Brain pericyte (primary cell): Measurements from ENCODE around the gene GLYATL1.
A peak's percentile ranks its signal among the peaks of the same experiment; 100 is the strongest.

Experiments used
- DNase-seq: peaks from one replicate; pipeline ENCODE4 v3.0.0-alpha.2; 2012; ENCODE audit warnings: low read depth, low spot score

The GLYATL1 gene

DNA sequence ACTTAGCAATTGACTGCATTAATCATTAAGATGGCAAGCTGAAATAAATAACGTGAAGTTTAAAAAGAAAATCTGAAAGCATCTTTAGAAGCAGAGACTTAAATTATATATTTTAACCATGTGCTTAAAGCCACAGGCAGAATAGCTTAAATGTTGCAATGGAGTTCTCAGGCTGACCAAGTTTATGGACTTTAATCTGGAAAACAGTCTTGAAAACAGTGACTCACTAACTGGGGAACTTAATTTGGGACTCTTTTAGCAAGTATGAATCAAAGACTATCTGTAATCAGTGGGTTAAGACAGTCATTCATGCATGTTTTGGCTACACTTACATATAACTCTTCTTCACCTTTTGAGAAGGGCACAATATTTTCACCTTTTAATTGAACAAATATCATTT, 12.6 kb upstream of the GLYATL1 start:
- DNase-seq: no peak

DNA sequence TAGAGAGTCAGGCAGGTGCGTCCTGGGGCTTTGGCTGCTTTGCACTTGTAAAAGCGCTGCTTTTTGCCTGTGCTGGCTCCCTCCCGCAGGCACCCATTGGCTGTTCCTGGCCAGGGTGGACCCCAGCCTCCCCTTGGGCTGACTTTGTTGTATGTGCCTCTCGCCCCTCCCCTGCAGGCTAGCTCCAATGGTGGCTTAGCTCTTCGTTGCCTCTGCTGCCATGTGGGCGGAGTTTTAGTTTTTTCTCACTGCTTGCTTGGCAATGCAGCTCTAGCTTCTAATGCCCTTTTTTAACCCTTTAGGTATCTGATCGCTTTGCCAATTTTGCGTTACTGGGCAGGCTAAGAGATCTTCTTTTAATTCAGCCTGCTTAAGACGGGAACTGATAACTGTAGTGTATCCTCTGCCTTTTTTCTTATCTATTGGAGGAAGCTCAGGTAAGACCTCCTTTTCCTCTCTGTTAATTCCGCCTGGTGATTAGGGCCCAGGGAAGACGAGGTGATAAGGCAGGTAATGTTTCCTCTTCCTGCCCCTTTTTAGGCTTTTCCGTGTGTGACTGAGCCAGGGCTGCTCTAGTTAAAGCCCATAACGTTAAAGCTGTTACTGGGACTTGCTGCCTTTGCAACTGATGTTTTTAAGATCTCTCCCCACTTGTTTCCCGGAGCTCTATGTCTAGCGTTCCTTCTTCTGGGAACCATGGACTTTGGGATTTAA, 11.7 kb upstream of the GLYATL1 start:
- no peak for DNase-seq

DNA sequence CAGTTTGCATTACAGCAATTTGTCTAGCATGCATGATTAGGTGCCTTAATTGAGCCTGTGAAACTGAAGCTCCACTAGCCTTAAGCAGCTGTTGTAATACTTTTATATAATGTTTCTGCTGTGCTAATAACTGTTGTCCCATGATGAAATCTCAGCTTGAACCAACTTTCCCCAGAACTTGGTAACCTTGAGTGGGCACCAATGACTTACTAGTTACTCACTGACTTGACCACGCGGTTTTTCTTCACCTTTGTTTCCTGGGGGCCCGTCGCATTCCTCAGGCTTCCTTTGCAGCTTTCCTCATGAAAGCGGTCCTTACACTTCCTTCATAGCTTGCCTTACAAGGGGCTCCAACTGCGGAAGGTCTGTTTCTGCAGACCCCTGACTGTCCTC, 11.2 kb upstream of the GLYATL1 start:
- DNase-seq: no peak

DNA sequence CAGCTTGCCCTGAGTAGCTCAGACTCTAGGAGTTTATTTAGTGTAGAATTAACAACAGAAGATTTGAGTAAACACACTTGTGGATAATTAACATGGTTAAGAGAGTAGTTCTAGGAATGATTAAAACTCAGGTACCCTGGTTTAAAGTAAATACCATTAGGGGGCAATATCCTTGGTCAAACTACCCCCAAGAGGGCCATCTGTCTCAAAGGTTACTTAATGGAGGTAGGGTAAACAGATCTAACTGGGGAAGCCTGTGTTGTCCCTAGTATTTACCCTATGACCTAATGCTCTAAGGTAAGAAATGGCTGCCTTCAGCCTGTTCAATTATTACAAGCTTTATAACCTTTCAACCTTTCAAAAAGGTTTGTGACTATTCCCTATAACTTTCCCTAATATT, 10.6 kb upstream of the GLYATL1 start:
- DNase-seq: no peak

DNA sequence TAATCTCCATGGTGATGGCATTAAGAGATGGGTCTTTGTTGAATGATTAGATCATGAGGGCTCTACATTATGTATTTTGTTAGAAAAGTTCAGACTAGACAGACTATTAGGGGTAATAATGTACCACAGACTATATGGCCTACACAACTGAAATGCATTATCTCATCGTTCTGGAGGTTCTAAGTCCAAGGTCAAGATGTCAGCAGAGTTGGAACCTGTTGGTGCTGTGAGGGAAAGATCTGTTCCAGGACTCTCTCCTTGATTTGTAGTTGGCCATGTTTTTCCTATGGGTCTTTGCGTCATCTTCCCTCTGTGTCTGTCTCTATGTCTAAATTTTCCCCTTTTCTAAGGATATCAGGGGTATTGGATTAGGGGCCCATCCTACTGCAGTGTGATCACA, 8.4 kb upstream of the GLYATL1 start:
- DNase-seq: no peak

DNA sequence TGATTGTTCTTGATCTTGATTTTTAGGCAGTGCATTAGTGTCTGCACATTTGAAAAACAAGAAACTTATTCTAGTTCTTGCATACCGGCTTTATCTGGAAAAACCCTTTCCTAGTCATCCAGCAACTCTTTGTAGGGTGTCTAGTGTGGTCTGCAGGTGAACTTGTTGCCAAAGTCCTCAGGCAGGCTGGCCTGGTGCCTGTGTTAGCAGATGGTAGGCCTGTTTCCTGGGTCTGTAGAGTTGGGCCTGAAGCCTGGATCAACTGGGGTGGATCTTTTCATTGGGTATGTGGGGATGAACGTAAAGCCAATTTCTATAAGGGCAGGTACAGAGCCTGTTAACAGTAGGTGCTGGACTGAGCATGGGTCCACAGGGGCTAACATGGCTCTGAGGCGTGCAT, 5.6 kb upstream of the GLYATL1 start:
- no peak for DNase-seq

DNA sequence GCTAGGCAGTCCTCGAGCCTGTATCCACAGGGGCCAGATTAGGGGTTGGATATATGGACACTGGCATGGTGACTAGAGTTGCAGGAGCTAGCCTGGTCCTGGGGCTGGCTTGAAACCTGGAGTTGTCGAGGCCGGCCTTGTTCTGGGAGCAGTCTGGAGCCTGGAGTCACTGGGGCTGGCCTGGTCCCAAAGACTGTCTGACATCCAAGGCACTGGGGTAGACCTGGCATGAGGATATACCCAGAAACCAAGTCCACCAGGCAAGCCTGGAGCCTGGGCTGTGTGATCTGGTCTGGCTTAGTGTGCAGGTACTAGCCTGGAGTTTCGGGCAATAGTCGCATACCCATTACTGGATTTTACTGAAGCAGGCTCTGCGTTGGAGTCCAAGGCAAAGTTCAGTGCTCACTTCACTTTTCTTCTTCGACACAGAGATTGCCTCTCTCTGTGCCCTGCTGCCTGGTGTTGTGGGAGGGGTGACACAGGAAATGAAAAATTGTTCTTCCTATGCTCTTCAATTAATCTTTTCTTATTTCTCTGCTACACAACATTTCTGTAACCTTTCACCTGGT, 4.3 kb upstream of the GLYATL1 start:
- DNase-seq: no peak

DNA sequence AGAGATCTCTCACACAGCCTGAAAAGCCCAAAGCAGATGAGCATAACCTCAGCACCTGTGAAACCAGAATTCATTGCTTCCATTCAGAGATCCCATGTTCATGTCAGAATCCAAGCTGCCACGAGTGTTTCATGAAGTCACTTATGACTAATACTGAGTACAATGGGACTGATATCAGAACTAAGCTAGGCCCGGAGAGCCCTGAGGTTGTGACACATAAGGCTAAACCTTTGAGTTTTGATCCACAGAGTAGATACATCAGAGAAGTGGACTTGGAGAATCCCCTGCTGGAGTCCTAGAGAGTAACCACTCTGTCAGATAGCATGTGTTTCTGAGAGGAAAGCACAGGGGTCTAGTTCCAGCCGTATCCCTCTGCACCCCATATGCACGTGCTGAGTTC, 890 bp upstream of the GLYATL1 start:
- no peak for DNase-seq

DNA sequence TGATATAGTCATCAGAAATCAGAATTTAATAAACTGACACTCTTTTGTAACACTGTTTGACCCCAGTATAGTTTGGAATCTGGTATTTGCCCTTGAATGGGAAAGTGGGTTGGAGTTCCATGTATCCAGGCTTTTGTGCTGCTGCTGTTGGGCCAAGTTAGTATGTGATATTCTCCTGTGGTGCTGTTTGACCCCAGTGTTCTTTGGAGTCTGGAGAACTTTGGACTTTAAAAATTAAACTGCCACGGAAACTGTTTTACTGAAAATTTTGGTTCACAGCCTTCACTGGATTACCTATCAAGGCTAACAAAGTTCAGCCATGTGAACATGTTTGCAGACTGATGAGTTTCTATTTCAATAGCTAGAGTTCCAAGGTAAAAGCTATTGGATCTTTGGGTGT, 740 bp downstream of the GLYATL1 start:
- no peak for DNase-seq

DNA sequence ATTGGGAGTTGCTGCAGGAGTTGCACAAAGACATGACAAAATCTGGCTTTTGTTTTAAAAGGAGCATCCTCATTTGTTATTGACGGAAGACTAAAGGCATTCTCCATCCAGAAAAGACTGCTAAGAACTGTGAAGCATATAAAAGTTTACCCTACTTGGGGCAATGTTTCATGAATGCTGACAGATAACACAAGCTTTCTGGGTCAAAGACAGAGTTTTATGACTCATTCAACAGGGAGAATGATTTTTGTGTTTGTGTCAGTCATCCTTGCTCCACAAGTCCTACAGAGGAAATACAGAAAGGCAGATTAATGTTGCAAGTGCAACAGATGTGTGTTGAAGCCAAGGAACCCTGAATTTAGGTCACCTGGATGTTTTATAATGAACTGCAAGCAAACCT, 2.5 kb downstream of the GLYATL1 start:
- DNase-seq: no peak

DNA sequence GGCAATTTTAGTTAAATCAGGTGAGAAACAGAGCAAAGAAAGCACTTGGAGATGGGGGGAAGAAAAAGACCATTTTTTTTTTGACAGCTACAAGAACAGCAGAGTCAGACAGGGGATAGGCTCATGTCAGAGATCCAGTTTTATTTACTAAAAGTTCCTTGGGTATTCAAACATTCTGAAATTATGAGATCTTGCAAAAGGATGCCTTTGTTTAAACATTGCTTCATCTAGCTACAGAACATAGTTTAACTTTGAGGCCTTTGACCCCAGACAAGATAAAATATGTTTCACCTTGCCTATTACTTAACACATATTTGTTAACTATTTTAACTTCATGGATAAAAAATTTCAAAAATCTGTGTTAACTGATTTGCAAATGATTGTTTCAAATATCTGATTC, 6.4 kb downstream of the GLYATL1 start:
- no peak for DNase-seq

DNA sequence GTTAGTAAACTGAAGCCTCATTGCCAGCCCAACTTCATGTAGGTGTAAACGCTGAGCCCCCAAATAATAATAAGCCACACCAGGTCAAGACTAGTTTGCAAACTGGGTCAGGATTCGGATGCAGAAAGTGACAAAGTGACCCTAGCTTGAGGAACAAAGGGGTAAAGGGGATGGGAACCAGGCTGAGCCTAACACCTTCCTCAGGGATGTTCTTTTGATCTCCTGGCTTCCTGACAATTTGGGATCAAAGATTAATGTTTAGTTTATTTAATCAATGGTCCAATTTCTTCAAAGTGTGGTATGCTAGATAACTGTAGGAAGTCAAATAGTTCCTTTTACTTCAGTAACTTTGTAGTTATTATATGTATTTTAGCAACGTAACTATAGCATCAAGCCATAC, 9.9 kb downstream of the GLYATL1 start:
- no peak for DNase-seq

DNA sequence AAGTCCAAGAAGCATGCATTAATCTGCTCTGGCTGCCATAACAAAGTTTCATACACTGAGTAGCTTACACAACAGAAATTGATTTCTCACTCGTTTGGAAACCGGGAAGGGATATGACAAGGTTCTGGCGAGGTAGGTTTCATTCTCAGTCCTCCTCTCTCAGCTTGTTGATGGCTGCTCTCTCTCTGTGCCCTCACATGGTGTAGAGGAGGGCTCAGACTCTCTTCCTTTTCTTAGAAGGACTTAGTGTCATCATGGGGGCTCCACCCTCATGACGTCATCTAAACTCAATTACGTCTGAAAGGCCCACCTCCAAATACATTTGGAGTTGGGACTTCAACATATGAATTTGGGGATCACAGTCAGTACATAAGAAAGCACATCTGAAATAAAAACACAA, 18.6 kb downstream of the GLYATL1 start:
- no peak for DNase-seq

DNA sequence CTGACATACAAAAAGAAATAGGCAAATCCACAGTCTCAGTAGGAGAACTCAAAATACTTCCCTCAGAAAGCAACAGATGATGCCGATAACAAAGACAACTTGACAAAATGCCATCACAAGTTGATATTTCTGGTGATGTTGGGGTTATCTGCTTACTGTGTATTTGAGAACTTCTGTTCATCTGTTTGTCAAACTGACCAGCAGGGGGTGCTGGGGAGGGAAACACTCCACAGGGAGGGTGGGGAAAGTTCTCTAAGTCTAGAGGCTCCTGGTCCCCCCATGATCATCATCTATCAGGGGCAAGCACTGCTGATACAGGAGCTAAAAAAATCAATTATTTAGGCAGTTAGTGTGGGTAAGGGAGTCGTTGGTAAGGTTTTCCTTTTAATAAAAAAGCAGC, 19.2 kb downstream of the GLYATL1 start:
- no peak for DNase-seq

DNA sequence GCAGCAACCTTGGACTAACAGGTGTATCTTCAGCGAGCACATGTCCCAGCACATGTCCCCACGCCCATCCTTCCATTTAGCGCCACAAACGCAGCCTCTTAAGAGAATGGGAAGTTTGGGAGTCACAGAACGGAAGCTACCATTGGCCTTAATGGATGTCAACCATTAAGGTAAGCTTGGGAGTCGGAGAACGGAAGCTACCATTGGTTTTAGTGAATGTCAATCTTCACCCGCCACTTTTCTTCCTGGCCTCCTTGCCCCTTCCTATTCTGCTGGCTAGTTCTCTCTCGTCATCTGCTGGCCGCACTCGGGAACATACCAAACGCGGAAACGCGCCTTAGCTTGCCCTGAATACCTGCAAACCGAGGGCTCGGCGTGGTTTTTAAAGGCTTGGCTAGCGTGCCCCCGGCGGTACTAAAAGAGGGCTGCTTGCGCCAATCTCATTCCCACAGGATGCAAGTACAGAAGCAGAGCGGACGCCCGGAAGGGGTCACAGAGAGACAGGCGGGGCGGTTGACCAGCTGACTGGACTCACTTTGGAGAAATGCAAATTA, 24.3 kb downstream of the GLYATL1 start:
- DNase-seq: peak; percentile 3

DNA sequence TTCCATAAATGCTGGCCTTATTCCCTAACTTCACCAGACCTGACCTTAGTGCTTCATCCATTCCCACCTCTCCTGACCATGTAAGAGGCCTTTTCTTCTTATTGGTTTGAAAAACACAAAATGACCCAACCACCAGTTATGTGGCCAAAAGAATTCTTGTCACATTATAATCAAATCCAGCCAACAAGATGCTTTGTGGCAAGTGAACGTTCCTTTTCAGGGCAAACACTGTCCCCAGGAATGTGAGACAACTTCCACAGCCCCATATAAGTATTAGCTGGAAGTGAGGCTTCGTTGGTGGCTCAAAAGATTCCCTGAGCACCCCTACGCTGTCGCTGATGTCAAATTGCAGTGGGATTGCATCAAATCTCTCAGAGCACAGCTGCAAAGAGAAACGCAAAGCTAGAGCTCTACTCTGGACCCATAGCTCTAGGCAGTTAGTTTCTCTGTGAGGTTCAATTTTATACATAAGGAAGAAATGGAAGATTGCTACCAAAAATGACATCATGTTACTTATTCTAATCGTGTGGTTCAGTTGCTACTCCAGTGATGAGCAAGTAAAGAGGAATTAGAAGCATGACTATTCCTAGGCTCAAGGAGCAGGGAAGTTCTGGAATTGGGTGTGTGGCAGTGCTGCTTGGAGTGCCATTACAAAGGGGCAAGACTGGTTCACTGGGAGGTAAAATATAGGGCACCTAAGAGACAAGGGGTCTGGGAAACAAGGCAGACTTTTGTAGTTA, 26.1 kb downstream of the GLYATL1 start:
- no peak for DNase-seq

DNA sequence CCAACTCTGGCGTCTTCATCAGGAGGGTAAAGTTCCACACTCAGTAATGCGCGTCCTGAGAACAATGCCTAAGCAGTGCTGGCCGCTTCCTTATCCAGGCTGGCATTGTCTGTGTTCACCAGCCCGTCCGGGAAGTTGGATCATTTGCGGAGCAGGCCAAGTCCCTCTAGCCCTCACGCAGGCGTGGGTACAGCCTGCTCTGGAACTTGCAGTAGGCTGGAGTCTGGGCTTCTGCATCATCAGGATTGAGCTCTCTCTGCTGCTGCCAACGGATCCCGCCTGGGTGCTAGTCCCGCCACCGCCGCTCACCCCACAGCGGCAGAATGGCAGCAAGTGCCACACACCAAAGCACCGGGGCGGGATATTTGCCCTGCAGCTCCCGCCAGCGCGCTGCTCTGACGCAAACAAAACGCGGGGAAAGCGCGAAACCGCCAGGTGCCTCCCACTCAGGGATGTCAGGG, 29.0 kb downstream of the GLYATL1 start:
- DNase-seq: no peak

DNA sequence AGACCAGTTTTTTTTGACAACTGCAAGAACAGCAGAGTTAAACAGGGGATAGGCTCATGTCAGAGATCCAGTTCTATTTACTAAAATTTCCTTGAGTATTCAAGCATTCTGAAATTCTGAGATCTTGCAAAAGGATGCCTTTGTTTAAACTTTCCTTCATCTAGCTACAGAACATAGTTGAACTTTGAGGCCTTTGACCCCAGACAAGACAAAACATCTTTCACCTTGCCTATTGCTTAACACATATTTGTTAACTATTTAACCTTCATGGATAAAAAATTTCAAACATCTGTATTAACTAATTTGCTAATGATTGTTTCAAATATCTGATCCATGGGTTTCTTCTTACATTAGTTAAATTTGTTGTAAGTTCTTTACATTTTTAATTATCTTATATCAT, 38.2 kb downstream of the GLYATL1 start:
- DNase-seq: no peak

DNA sequence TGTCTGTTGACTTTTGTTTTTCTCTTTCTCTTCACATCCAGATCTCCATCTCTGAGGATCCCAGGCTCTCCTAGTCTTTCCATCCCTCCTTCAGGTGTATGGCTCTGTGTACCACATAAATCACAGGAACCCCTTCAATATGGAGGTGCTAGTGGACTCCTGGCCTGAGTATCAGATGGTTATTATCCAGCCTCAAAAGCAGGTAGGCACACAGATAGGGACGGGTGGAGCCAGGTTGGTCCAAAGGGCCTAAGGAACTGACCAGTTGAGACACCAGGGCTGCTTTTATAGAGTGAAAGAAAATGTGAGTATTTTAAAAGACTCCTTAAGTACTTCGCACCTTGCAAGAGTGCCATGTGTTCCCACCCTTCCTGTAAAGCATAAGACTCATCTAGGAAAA, 39.9 kb downstream of the GLYATL1 start:
- no peak for DNase-seq

DNA sequence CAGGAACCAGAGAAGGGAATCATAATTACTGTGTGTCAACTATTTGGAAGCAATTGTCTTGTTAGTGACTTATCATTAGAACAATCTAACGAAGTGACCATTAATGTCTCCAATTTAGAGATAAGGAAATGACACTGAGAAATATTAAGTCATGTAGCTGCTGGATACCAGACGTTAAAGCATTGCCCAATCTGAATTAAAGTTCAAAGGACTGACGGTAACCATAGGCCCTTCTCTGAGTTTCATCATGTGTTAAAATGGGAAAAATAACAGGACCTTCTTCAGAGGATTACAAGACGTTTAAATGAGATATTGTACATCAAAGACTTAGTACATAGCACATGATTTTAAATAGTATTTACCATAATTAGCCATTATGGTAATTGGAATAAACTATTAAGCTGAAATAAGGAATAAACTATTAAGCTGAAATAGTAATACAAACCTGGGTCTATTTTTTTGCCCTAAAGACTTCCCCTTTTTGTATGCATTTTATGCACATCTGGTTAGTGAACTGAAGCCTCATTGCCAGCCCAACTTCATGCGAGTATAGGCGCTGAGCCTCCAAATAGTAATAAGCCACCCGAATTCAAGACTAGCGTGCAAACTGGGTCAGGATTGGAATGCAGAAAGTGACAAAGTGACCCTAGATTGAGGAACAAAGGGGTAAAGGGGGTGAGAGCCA, 41.0 kb downstream of the GLYATL1 start:
- DNase-seq: no peak

DNA sequence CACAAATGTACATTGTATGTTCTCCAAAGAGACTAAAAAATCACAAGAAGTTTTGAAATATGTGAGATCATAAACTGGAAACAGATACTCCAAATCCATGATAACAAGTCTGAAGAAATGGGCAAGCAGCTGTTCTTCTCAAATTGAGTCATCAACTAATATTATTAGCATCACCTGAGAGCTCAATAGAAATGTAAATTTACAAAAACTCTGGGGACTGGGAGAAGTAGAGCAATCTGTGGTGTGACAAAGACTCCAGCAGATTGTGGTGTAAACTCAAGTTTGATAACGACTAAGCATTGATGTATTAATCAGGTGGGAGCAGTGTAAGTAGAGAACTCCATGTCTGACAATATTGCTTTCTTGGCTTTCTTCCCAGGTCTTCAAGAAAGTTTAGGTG, 53.2 kb downstream of the GLYATL1 start:
- DNase-seq: no peak

DNA sequence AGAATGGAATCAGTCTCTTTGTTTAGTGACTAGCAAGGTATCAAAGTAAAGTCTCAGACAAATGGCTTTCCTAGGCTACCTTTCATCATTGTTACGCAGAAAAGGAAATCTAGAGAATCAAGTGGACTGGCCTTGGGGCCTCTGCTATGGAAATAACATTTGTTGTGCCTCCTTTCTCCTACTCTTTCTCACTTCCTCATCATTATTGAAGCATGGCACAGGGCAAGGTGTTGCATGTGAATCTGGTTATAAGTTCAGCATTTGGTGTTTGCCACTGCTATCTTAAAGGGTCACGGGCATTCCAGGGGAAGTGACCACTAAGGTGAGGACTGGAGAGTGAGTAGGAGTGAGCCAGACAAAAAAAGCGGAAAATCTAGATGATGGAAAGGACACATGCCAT, 54.9 kb downstream of the GLYATL1 start:
- DNase-seq: no peak
